Endothelial cell of umbilical vein (primary cell): ENCODE data around the gene CPNE7.
A peak's percentile ranks its signal among the peaks of the same experiment; 100 is the strongest.

Experiments
- EZH2 ChIP-seq: IDR thresholded peaks from 2 replicates; pipeline ENCODE4 v1.6.1; 2012; ENCODE audit warnings: borderline replicate concordance, low read depth, mild to moderate bottlenecking, moderate library complexity, low read length, inconsistent platforms; ENCODE audit not compliant: severe bottlenecking
- FOS ChIP-seq: IDR thresholded peaks from 2 replicates; pipeline ENCODE4 v1.6.1; 2011; ENCODE audit warnings: mild to moderate bottlenecking, low read length, moderate library complexity, borderline replicate concordance; ENCODE audit not compliant: insufficient read depth
- JUN ChIP-seq: IDR thresholded peaks from 2 replicates; pipeline ENCODE4 v1.6.1; 2011; ENCODE audit warnings: borderline replicate concordance, low read depth; ENCODE audit not compliant: insufficient read length, insufficient read depth
- MAX ChIP-seq: IDR thresholded peaks from 2 replicates; pipeline ENCODE4 v1.6.1; 2011; ENCODE audit not compliant: insufficient read depth, insufficient read length
- MYC ChIP-seq: IDR thresholded peaks from one replicate; pipeline ENCODE4 v1.6.1; 2011; ENCODE audit warnings: mild to moderate bottlenecking, low read depth, low read length
- POLR2A ChIP-seq: IDR thresholded peaks from 2 replicates; pipeline ENCODE4 v1.6.1; 2012; ENCODE audit warnings: low read depth, mild to moderate bottlenecking, control low read depth, low read length
- POLR2AphosphoS5 ChIP-seq: IDR thresholded peaks from 2 replicates; pipeline ENCODE4 v1.6.1; 2012; ENCODE audit warnings: low read depth, mild to moderate bottlenecking, control low read depth, low read length, moderate library complexity; ENCODE audit not compliant: insufficient read depth
- TF ChIP-seq, protein P1 (sequence below), 2 donors: IDR thresholded peaks; 1 replicate in 1 of 2; 2 replicates in 1 of 2; pipeline ENCODE4 v1.5.1; 2011; ENCODE audit warnings: low read length in 2 of 2, mild to moderate bottlenecking in 2 of 2, moderate library complexity in 2 of 2, control low read depth in 1 of 2, inconsistent platforms in 1 of 2, low read depth in 1 of 2; ENCODE audit not compliant: insufficient read depth in 1 of 2; ENCODE audit errors: extremely low read depth in 1 of 2

GRCh38 chr16:89623511-89624261 is 48.1 kb downstream of the CPNE7 start:
- TF ChIP-seq EZH2 (no peak), MYC (no peak), POLR2A (no peak), POLR2AphosphoS5 (no peak), MAX (peak; percentile 91), FOS (no peak), JUN (no peak)
- TF ChIP-seq, protein P1, sequence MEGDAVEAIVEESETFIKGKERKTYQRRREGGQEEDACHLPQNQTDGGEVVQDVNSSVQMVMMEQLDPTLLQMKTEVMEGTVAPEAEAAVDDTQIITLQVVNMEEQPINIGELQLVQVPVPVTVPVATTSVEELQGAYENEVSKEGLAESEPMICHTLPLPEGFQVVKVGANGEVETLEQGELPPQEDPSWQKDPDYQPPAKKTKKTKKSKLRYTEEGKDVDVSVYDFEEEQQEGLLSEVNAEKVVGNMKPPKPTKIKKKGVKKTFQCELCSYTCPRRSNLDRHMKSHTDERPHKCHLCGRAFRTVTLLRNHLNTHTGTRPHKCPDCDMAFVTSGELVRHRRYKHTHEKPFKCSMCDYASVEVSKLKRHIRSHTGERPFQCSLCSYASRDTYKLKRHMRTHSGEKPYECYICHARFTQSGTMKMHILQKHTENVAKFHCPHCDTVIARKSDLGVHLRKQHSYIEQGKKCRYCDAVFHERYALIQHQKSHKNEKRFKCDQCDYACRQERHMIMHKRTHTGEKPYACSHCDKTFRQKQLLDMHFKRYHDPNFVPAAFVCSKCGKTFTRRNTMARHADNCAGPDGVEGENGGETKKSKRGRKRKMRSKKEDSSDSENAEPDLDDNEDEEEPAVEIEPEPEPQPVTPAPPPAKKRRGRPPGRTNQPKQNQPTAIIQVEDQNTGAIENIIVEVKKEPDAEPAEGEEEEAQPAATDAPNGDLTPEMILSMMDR (IDR thresholded peaks at IDR 0.05; ENCODE audit: extremely low read depth in 1 of 2, insufficient read depth in 1 of 2, low read depth in 1 of 2, low read length in 2 of 2): no peak
